GM12878 (cell line): Measurements from ENCODE around the gene HSBP1L1. TPM values are rescaled to one million over a fixed set of nuclear protein-coding genes. Genes with fewer than 3 reads are reported as not detected.

Experiments
- ATAC-seq: fragments of 200-7000 bp; cut with Tn5 transposase; 3 replicates; pipeline ENCODE4 v1.9.1; 2020; ENCODE audit warnings: mild to moderate bottlenecking, moderate library complexity
- BruUV-seq: library from RNA; stranded (reverse); fragments of 400-500 nt; replicated peaks from 2 replicates; lab custom pipeline; 2021; lab: Mats Ljungman, UMichigan
- CTCF ChIA-PET: fragments of 300-600 bp; sonication (Branson Sonifier 250); formaldehyde crosslinking; extraction: SDS; loops from one replicate; lab custom pipeline; 2021; ENCODE audit warnings: inconsistent platforms; lab: Yijun Ruan, JAX
- POLR2A ChIA-PET: fragments of 350-600 bp; formaldehyde crosslinking; extraction: SDS; loops from one replicate; lab custom pipeline; 2021; ENCODE audit warnings: inconsistent platforms; lab: Charles Lee
- RAD21 ChIA-PET: fragments of 300-600 bp; sonication (Branson Sonifier 250); formaldehyde crosslinking; loops from one replicate; lab custom pipeline; 2023; ENCODE audit warnings: antibody characterized with exemption; ENCODE audit not compliant: unreplicated experiment; lab: Charles Lee
- SMC1A ChIA-PET: fragments of 300-600 bp; sonication (Branson Sonifier 250); formaldehyde crosslinking; loops from one replicate; lab custom pipeline; 2023; ENCODE audit not compliant: unreplicated experiment, uncharacterized antibody; lab: Charles Lee
- DNase-seq: peaks from one replicate; pipeline ENCODE4 v3.0.0-alpha.2; 2011; ENCODE audit warnings: low read depth, low spot score
- FAIRE-seq: peaks from 3 replicates; lab custom pipeline; 2011; peaks lifted over from hg19 to GRCh38; lab: Jason Lieb, UNC
- H2AFZ ChIP-seq: 2 replicates; pipeline ENCODE4 v1.6.0; 2011; ENCODE audit warnings: low read depth, low read length, control low read depth; ENCODE audit not compliant: control insufficient read depth
- H3K27ac ChIP-seq: 2 replicates; pipeline ENCODE4 v1.5.1; 2011; ENCODE audit warnings: control low read depth; ENCODE audit not compliant: control insufficient read depth, insufficient read depth
- H3K27me3 ChIP-seq, 2 experiments: replicated peaks in 1 of 2; 2 replicates each; pipeline versions ENCODE4 v1.6.0 to v1.6.1; 2011; ENCODE audit warnings: low read length in 1 of 2; ENCODE audit not compliant: control insufficient read depth in 2 of 2, insufficient read depth in 2 of 2
- H3K36me3 ChIP-seq, 2 experiments: 2 replicates each; pipeline ENCODE4 v1.5.1; 2011; ENCODE audit warnings: low read length in 1 of 2; ENCODE audit not compliant: control insufficient read depth in 2 of 2, insufficient read depth in 2 of 2
- H3K4me1 ChIP-seq: 2 replicates; pipeline ENCODE4 v1.6.1; 2011; ENCODE audit warnings: mild to moderate bottlenecking, low read length, moderate library complexity, mixed read lengths; ENCODE audit not compliant: control insufficient read depth, insufficient read depth
- H3K4me2 ChIP-seq: 2 replicates; pipeline ENCODE4 v1.6.0; 2011; ENCODE audit warnings: control low read depth; ENCODE audit not compliant: control insufficient read depth, insufficient read depth
- H3K4me3 ChIP-seq: fragments of 200-600 bp; sonication (generic); 2 replicates; pipeline ENCODE4 v1.5.1; 2016
- H3K79me2 ChIP-seq: 2 replicates; pipeline ENCODE4 v1.6.0; 2011; ENCODE audit warnings: low read length; ENCODE audit not compliant: control insufficient read depth, insufficient read depth
- H3K9ac ChIP-seq: 2 replicates; pipeline ENCODE4 v1.8.0; 2011; ENCODE audit warnings: low read length, control low read depth, mixed read lengths; ENCODE audit not compliant: control insufficient read depth, insufficient read depth
- H3K9me3 ChIP-seq: replicated peaks from 3 replicates; pipeline ENCODE4 v1.5.1; 2011; ENCODE audit warnings: mild to moderate bottlenecking, low read length; ENCODE audit not compliant: control insufficient read depth, insufficient read depth
- H4K20me1 ChIP-seq: 2 replicates; pipeline ENCODE4 v1.6.0; 2011; ENCODE audit not compliant: control insufficient read depth, insufficient read depth
- CBX3 ChIP-seq: fragments of 200-600 bp; sonication (generic); IDR thresholded peaks from 2 replicates; pipeline ENCODE4 v1.6.1; 2016; ENCODE audit warnings: low read depth, borderline replicate concordance
- DPF2 ChIP-seq: fragments of 450-650 bp; IDR thresholded peaks from 2 replicates; pipeline ENCODE4 v1.6.1; 2017; ENCODE audit warnings: mild to moderate bottlenecking
- KDM1A ChIP-seq: fragments of 200-600 bp; sonication (generic); IDR thresholded peaks from 2 replicates; pipeline ENCODE4 v1.6.1; 2016; ENCODE audit warnings: borderline replicate concordance
- MEF2A ChIP-seq: IDR thresholded peaks from 2 replicates; pipeline ENCODE4 v1.6.1; 2011; ENCODE audit warnings: low read depth, mild to moderate bottlenecking, low read length, moderate library complexity; ENCODE audit not compliant: insufficient read depth
- MYC ChIP-seq: IDR thresholded peaks from 2 replicates; pipeline ENCODE4 v1.6.1; 2011; ENCODE audit warnings: mild to moderate bottlenecking, low read length, moderate library complexity, inconsistent platforms; ENCODE audit not compliant: insufficient read depth, insufficient replicate concordance, insufficient read length, severe bottlenecking
- NBN ChIP-seq: fragments of 450-650 bp; IDR thresholded peaks from 2 replicates; pipeline ENCODE4 v1.6.1; 2016
- TAF1 ChIP-seq: IDR thresholded peaks from 2 replicates; pipeline ENCODE4 v1.6.1; 2011; ENCODE audit warnings: mild to moderate bottlenecking, low read depth, low read length, borderline replicate concordance
- WGBS: methylation state at CpG from one replicate; pipeline ENCODE4 v1.1.6; 2016; ENCODE audit warnings: low lambda C conversion rate; ENCODE audit not compliant: insufficient replicate concordance, insufficient coverage; ENCODE audit errors: missing lambda C conversion rate; 5-methylcytosine and 5-hydroxymethylcytosine counted together
- in situ Hi-C: fragments of 300-500 bp; cut with MboI; formaldehyde crosslinking; loops from 9 replicates; pipeline ENCODE4 v1.14.3; 2018; ENCODE audit warnings: mixed read lengths
- intact Hi-C: fragments of 100-400 bp; cut with micrococcal nuclease; formaldehyde crosslinking; loops from one replicate; pipeline ENCODE4 v1.14.2; 2022; ENCODE audit not compliant: unreplicated experiment
- polyA plus RNA-seq, 11 experiments: library from polyadenylated mRNA; depleted of rRNA in 4 of 11; unstranded in 6 of 11; stranded (reverse) in 5 of 11; fragments of >200 nt; fragmentation: Nextera tagmentation in 4 of 11; fragmentation: Illumina TruSeq in 1 of 11; extraction: Ambion mirVana in 4 of 11; extraction: Trizol in 1 of 11; gene quantifications; 1 replicate in 1 of 11; 2 replicates in 10 of 11; pipeline versions ENCODE4 v1.2.1 to v1.2.3, GENCODE V29; 2011 to 2016; ENCODE audit warnings: inconsistent platforms in 2 of 11, missing spikeins in 2 of 11, low read depth in 1 of 11
- total RNA-seq, 4 experiments: library from RNA; depleted of rRNA in 3 of 4; stranded (reverse); fragments of >200 nt in 3 of 4; fragmentation: Illumina TruSeq in 1 of 4; extraction: Trizol in 1 of 4; gene quantifications; 2 replicates each; pipeline versions ENCODE4 v1.2.1 to v1.2.3, GENCODE V29; 2013 to 2021
- TF ChIP-seq, protein P1 (sequence below): fragments of 450-650 bp; IDR thresholded peaks from 2 replicates; pipeline ENCODE4 v1.6.1; 2017; ENCODE audit warnings: mild to moderate bottlenecking, moderate library complexity
- TF ChIP-seq, protein P2 (sequence below): IDR thresholded peaks from 2 replicates; pipeline ENCODE4 v1.6.1; 2012; ENCODE audit warnings: low read depth, low read length, improper control_type of control experiment

The HSBP1L1 gene
- total and polyA plus RNA-seq, 10 of the 15 experiments (the other 5 are each of a cell fraction or from before 2014, with no cell fraction given) = 0.97 to 14.0 (median 6.9) TPM; not detected in 1

DNA sequence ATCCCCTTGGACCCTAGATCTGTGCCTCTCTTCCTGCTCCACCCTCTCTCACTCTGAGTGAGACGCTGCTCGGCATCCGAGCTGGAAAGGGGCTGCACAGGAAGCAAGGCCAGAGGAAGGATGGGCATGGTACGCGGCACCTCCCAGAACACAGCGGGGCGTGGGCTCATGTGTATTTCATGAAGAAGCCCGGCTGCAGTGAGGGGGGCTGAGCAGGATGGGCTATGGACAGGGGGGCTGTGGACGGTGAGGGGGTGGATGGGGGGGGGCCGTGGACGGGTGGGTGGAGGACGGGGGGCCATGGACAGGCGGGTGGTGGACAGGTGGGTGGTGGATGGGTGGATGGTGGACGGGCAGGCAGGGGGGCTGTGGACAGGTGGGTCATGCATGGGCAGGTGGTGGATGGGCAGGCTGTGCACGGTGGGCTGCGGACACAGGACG lies 41.5 kb upstream of the HSBP1L1 start:
- TF ChIP-seq, protein P1, sequence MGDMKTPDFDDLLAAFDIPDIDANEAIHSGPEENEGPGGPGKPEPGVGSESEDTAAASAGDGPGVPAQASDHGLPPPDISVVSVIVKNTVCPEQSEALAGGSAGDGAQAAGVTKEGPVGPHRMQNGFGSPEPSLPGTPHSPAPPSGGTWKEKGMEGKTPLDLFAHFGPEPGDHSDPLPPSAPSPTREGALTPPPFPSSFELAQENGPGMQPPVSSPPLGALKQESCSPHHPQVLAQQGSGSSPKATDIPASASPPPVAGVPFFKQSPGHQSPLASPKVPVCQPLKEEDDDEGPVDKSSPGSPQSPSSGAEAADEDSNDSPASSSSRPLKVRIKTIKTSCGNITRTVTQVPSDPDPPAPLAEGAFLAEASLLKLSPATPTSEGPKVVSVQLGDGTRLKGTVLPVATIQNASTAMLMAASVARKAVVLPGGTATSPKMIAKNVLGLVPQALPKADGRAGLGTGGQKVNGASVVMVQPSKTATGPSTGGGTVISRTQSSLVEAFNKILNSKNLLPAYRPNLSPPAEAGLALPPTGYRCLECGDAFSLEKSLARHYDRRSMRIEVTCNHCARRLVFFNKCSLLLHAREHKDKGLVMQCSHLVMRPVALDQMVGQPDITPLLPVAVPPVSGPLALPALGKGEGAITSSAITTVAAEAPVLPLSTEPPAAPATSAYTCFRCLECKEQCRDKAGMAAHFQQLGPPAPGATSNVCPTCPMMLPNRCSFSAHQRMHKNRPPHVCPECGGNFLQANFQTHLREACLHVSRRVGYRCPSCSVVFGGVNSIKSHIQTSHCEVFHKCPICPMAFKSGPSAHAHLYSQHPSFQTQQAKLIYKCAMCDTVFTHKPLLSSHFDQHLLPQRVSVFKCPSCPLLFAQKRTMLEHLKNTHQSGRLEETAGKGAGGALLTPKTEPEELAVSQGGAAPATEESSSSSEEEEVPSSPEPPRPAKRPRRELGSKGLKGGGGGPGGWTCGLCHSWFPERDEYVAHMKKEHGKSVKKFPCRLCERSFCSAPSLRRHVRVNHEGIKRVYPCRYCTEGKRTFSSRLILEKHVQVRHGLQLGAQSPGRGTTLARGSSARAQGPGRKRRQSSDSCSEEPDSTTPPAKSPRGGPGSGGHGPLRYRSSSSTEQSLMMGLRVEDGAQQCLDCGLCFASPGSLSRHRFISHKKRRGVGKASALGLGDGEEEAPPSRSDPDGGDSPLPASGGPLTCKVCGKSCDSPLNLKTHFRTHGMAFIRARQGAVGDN = no peak
- TF ChIP-seq CBX3 (no peak), MEF2A (no peak), NBN (no peak), KDM1A (no peak), DPF2 (no peak), TAF1 (no peak), MYC (no peak)
- TF ChIP-seq, protein P2, sequence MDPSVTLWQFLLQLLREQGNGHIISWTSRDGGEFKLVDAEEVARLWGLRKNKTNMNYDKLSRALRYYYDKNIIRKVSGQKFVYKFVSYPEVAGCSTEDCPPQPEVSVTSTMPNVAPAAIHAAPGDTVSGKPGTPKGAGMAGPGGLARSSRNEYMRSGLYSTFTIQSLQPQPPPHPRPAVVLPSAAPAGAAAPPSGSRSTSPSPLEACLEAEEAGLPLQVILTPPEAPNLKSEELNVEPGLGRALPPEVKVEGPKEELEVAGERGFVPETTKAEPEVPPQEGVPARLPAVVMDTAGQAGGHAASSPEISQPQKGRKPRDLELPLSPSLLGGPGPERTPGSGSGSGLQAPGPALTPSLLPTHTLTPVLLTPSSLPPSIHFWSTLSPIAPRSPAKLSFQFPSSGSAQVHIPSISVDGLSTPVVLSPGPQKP = no peak
- peaks cover 4% of the 10 kb centered on the region; the same call in 2 of the 3 replicates for H3K9me3 ChIP-seq
- H3K27me3 ChIP-seq = no peaks in the 10 kb centered on the region
- SMC1A ChIA-PET = no interaction called here
- H4K20me1 ChIP-seq = no peaks in the 10 kb centered on the region
- in situ Hi-C loops (no loop called here), intact Hi-C loops (no loop called here)
- RAD21 ChIA-PET = no interaction called here
- peaks cover 0 to 12% of the 10 kb centered on the region in 2 experiments; a peak in 3 of 4 replicates for H3K36me3 ChIP-seq
- no peak overlapping the region for H3K27ac ChIP-seq
- BruUV-seq = no TSS peak
- H3K4me2 ChIP-seq = no peak overlapping the region
- no peak overlapping the region for H3K9ac ChIP-seq
- H3K79me2 ChIP-seq = no peaks in the 10 kb centered on the region
- FAIRE-seq (no peak), DNase-seq (no peak), ATAC-seq (no peak)
- H3K4me3 ChIP-seq = no peak overlapping the region
- POLR2A ChIA-PET = no interaction called here
- CTCF ChIA-PET = no interaction called here
- no peak overlapping the region for H2AFZ ChIP-seq
- WGBS = 88% methylated on average over 9 of the region's 17 CpGs
- no peaks in the 10 kb centered on the region for H3K4me1 ChIP-seq
